Left ventricle myocardium superior (tissue), 1 donor: Measurements from ENCODE around the gene LYG1. TPM values are rescaled to one million over a fixed set of nuclear protein-coding genes. Genes with fewer than 3 reads are reported as not detected.
"Not testable (repeated sequence)": the region's sequence is repeated elsewhere in the genome, so short reads cannot be mapped to it uniquely, and the experiment has no call there.

Source experiments
- ATAC-seq: fragments of 200-7000 bp; cut with Tn5 transposase; one replicate; pipeline ENCODE4 v1.9.1; 2020; ENCODE audit warnings: mild to moderate bottlenecking, moderate library complexity
- DNase-seq: peaks from one replicate; pipeline ENCODE4 v3.0.0-alpha.2; 2020
- intact Hi-C: fragments of 100-400 bp; cut with micrococcal nuclease; formaldehyde crosslinking; loops from one replicate; pipeline ENCODE4 v1.11.0; 2022
- long read RNA-seq: library from polyadenylated mRNA; unstranded; transcript quantifications from one replicate; pipeline ENCODE4 v2.0.0, GENCODE V29; 2021
- total RNA-seq: library from RNA; stranded (reverse); fragmentation: NEBNext Ultra II Directional; extraction: Animal tissue kit (Norgen Biotek cat#: 25700); gene quantifications from one replicate; pipeline ENCODE4 v1.2.1, GENCODE V29; 2021
- donor health status: DM: no; HTN: yes; CAD: no; lungs with severe emphysema.

LYG1 gene
- 0.77 TPM for total RNA-seq
- long read RNA-seq, partial matches to known transcripts: 0 of 1 reads
- long read RNA-seq, other reads (novel, unspliced or antisense): 1 of 1 reads

GRCh38 chr2:99301097-99301496 lies at the start of gene LYG1:
Gene LYG1 (minus strand): TSS chr2:99301197. CDS start chr2:99295670, 5,527 bp downstream.
- intact Hi-C loops, DNase-seq, ATAC-seq: not testable (repeated sequence)

GRCh38 chr2:99350194-99350593 lies 49.2 kb upstream of the LYG1 start:
- DNase-seq (no peak), ATAC-seq (no peak)
- intact Hi-C loops: no loop called here

- intact Hi-C loops: loop anchor here (10.0 kb wide), 1 partner anchor 127 kb away; no protein-coding TSS in a partner anchor
- DNase-seq (no peak), ATAC-seq (no peak)
Observed at GRCh38 chr2:99348173-99348572, 47.2 kb upstream of the LYG1 start.

GRCh38 chr2:99346218-99346617 lies 45.2 kb upstream of the LYG1 start:
- intact Hi-C loops: loop anchor here (10.0 kb wide), 1 partner anchor 129 kb away; no protein-coding TSS in a partner anchor
- ATAC-seq (no peak), DNase-seq (no peak)

GRCh38 chr2:99345446-99345845 lies 44.4 kb upstream of the LYG1 start:
- not testable (repeated sequence) for ATAC-seq, DNase-seq
- intact Hi-C loops: loop anchor here (10.0 kb wide), 1 partner anchor 129 kb away; no protein-coding TSS in a partner anchor

- DNase-seq (no peak), ATAC-seq (no peak)
- intact Hi-C loops: loop anchor here (10.0 kb wide), 1 partner anchor 132 kb away; no protein-coding TSS in a partner anchor
Observed at GRCh38 chr2:99342536-99342935, 41.5 kb upstream of the LYG1 start.

- DNase-seq (no peak), ATAC-seq (no peak)
- intact Hi-C loops: loop anchor here (10.0 kb wide), 1 partner anchor 134 kb away; no protein-coding TSS in a partner anchor
Observed at GRCh38 chr2:99340669-99341236, 39.8 kb upstream of the LYG1 start.

GRCh38 chr2:99338029-99338585 lies 37.1 kb upstream of the LYG1 start:
- intact Hi-C loops: no loop called here
- DNase-seq (no peak), ATAC-seq (no peak)

- ATAC-seq: peak; percentile 93
- intact Hi-C loops: no loop called here
- peak; percentile 99 for DNase-seq
Observed at GRCh38 chr2:99337113-99338028, 36.4 kb upstream of the LYG1 start, which contains the start of gene EIF5B. Gene EIF5B (plus strand): TSS chr2:99337389. CDS start chr2:99337555, 166 bp downstream.

GRCh38 chr2:99336804-99337112 lies 35.8 kb upstream of the LYG1 start:
- ATAC-seq: no peak
- intact Hi-C loops: no loop called here
- no peak for DNase-seq

- ATAC-seq: peak; percentile 93
- peak; percentile 98 for DNase-seq
- intact Hi-C loops: no loop called here
Observed at GRCh38 chr2:99335911-99336803, 35.2 kb upstream of the LYG1 start, which contains the start of gene TXNDC9. Gene TXNDC9 (minus strand): TSS chr2:99336333. CDS start chr2:99333210, 3,123 bp downstream.

- no peak for ATAC-seq
- DNase-seq: no peak
- intact Hi-C loops: no loop called here
Observed at GRCh38 chr2:99325384-99325783, 24.4 kb upstream of the LYG1 start.

GRCh38 chr2:99317873-99318200 lies 16.8 kb upstream of the LYG1 start:
- ATAC-seq, intact Hi-C loops, DNase-seq: not testable (repeated sequence)

GRCh38 chr2:99317161-99317872 lies 16.3 kb upstream of the LYG1 start:
- ATAC-seq: no peak
- intact Hi-C loops: no loop called here

GRCh38 chr2:99299580-99299979 lies 1.4 kb downstream of the LYG1 start:
- intact Hi-C loops: no loop called here
- ATAC-seq: no peak

More at GRCh38 chr2:99317161-99317872, 16.3 kb upstream of the LYG1 start:
- no peak for DNase-seq

GRCh38 chr2:99297994-99298393 lies 3.0 kb downstream of the LYG1 start:
- no peak for ATAC-seq
- intact Hi-C loops: no loop called here
- no peak for DNase-seq

More at GRCh38 chr2:99299580-99299979, 1.4 kb downstream of the LYG1 start:
- DNase-seq: no peak

- DNase-seq: no peak
- ATAC-seq: no peak
- intact Hi-C loops: no loop called here
Observed at GRCh38 chr2:99285526-99285925, 15.5 kb downstream of the LYG1 start.
